Measurements from ENCODE around the gene OSBP2.

Gene OSBP2

GRCh38 chr22:30783021-30783420, 88.3 kb downstream of the OSBP2 start:
- no peak for TF ChIP-seq FOXP2 (optimal IDR thresholded peaks at IDR 0.05; ENCODE audit: borderline replicate concordance, extremely low read depth, extremely low read length, insufficient read depth)
- no peak for TF ChIP-seq TAF1 (IDR thresholded peaks at IDR 0.05; ENCODE audit: borderline replicate concordance, insufficient read depth, low read length)
- no peak for TF ChIP-seq REST (IDR thresholded peaks at IDR 0.05; ENCODE audit: insufficient read depth in 1 of 2, low read depth in 2 of 2, low read length in 2 of 2)
- TF ChIP-seq POLR2AphosphoS5 (IDR thresholded peaks at IDR 0.05; ENCODE audit: low read depth, low read length): no peak
- no peak for TF ChIP-seq SIN3A (IDR thresholded peaks at IDR 0.05; ENCODE audit: borderline replicate concordance, insufficient read depth, low read length)

- TF ChIP-seq REST (IDR thresholded peaks at IDR 0.05; ENCODE audit: insufficient read depth in 1 of 2, low read depth in 2 of 2, low read length in 2 of 2) (no peak), FOXP2 (optimal IDR thresholded peaks at IDR 0.05; ENCODE audit: borderline replicate concordance, extremely low read depth, extremely low read length, insufficient read depth) (no peak), TAF1 (IDR thresholded peaks at IDR 0.05; ENCODE audit: borderline replicate concordance, insufficient read depth, low read length) (no peak), POLR2AphosphoS5 (IDR thresholded peaks at IDR 0.05; ENCODE audit: low read depth, low read length) (no peak), SIN3A (IDR thresholded peaks at IDR 0.05; ENCODE audit: borderline replicate concordance, insufficient read depth, low read length) (no peak)
These were observed 90.9 kb downstream of the OSBP2 start for GRCh38 chr22:30785527-30785926.

GRCh38 chr22:30790366-30790765, 95.7 kb downstream of the OSBP2 start:
- no peak for TF ChIP-seq SIN3A (IDR thresholded peaks at IDR 0.05; ENCODE audit: borderline replicate concordance, insufficient read depth, low read length)
- TF ChIP-seq REST (IDR thresholded peaks at IDR 0.05; ENCODE audit: insufficient read depth in 1 of 2, low read depth in 2 of 2, low read length in 2 of 2): no peak
- no peak for TF ChIP-seq TAF1 (IDR thresholded peaks at IDR 0.05; ENCODE audit: borderline replicate concordance, insufficient read depth, low read length)
- TF ChIP-seq POLR2AphosphoS5 (IDR thresholded peaks at IDR 0.05; ENCODE audit: low read depth, low read length): no peak
- TF ChIP-seq FOXP2 (optimal IDR thresholded peaks at IDR 0.05; ENCODE audit: borderline replicate concordance, extremely low read depth, extremely low read length, insufficient read depth): no peak

- no peak for TF ChIP-seq POLR2AphosphoS5 (IDR thresholded peaks at IDR 0.05; ENCODE audit: low read depth, low read length)
- TF ChIP-seq FOXP2 (optimal IDR thresholded peaks at IDR 0.05; ENCODE audit: borderline replicate concordance, extremely low read depth, extremely low read length, insufficient read depth): no peak
- no peak for TF ChIP-seq TAF1 (IDR thresholded peaks at IDR 0.05; ENCODE audit: borderline replicate concordance, insufficient read depth, low read length)
- TF ChIP-seq SIN3A (IDR thresholded peaks at IDR 0.05; ENCODE audit: borderline replicate concordance, insufficient read depth, low read length): no peak
- TF ChIP-seq REST (IDR thresholded peaks at IDR 0.05; ENCODE audit: insufficient read depth in 1 of 2, low read depth in 2 of 2, low read length in 2 of 2): no peak
These were observed 97.8 kb downstream of the OSBP2 start for GRCh38 chr22:30792456-30792855.

- TF ChIP-seq POLR2AphosphoS5 (IDR thresholded peaks at IDR 0.05; ENCODE audit: low read depth, low read length) (no peak), TAF1 (IDR thresholded peaks at IDR 0.05; ENCODE audit: borderline replicate concordance, insufficient read depth, low read length) (no peak), REST (IDR thresholded peaks at IDR 0.05; ENCODE audit: insufficient read depth in 1 of 2, low read depth in 2 of 2, low read length in 2 of 2) (no peak), FOXP2 (optimal IDR thresholded peaks at IDR 0.05; ENCODE audit: borderline replicate concordance, extremely low read depth, extremely low read length, insufficient read depth) (no peak), SIN3A (IDR thresholded peaks at IDR 0.05; ENCODE audit: borderline replicate concordance, insufficient read depth, low read length) (no peak)
These were observed 100.4 kb downstream of the OSBP2 start for GRCh38 chr22:30795118-30795517.

Measured in PFSK-1 (cell line).